HG02884 (cell line): ENCODE data around the gene CAPN7.
"Not testable (repeated sequence)": the region's sequence is repeated elsewhere in the genome, so short reads cannot be mapped to it uniquely, and the experiment has no call there.

Source experiments
- ATAC-seq: cut with Tn5 transposase; IDR thresholded peaks from one replicate; pipeline ENCODE4 v1.9.1; 2021; ENCODE audit warnings: mild to moderate bottlenecking, moderate library complexity; ENCODE audit not compliant: unreplicated experiment

CAPN7 gene

GRCh38 chr3:15205934-15206661 lies at the start of gene CAPN7:
Gene CAPN7 (plus strand): TSS chr3:15206246. CDS start chr3:15206496, 250 bp downstream.
- ATAC-seq: peak; percentile 78

- ATAC-seq: no peak
Measured at GRCh38 chr3:15157441-15157840, 48.6 kb upstream of the CAPN7 start.

- no peak for ATAC-seq
Measured at GRCh38 chr3:15159501-15160136, 46.4 kb upstream of the CAPN7 start.

- ATAC-seq: no peak
Measured at GRCh38 chr3:15160662-15161061, 45.4 kb upstream of the CAPN7 start.

GRCh38 chr3:15161133-15161532 lies 44.9 kb upstream of the CAPN7 start:
- ATAC-seq: no peak

DNA sequence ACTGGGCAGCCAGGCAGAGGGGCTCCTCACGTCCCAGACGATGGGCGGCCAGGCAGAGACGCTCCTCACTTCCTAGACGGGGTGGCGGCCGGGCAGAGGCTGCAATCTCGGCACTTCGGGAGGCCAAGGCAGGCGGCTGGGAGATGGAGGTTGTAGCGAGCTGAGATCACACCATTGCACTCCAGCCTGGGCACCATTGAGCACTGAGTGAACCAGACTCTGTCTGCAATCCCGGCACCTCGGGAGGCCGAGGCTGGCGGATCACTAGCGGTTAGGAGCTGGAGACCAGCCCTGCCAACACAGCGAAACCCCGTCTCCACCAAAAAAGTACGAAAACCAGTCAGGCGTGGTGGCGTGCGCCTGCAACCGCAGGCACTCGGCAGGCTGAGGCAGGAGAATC lies 42.4 kb upstream of the CAPN7 start:
- not testable (repeated sequence) for ATAC-seq

GRCh38 chr3:15164340-15164739 lies 41.7 kb upstream of the CAPN7 start:
- no peak for ATAC-seq

- no peak for ATAC-seq
Measured at GRCh38 chr3:15165061-15165460, 41.0 kb upstream of the CAPN7 start.

DNA sequence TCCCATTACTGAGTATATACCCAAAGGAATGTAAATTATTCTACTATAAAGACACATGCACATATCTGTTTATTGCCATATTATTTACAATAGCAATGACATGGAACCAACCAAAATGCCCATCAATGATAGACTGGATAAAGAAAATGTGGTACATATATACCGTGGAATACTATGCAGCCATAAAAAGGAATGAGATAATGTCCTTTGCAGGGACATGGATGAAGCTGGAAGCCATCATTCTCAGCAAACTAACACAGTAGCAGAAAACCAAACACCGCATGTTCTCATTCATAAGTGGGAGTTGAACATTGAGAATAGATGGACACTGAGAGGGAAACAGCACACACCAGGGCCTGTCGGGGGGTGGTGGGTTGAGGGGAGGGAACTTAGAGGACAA lies 39.7 kb upstream of the CAPN7 start:
- ATAC-seq: not testable (repeated sequence)

GRCh38 chr3:15171096-15171495 lies 35.0 kb upstream of the CAPN7 start:
- ATAC-seq: peak; percentile 65

DNA sequence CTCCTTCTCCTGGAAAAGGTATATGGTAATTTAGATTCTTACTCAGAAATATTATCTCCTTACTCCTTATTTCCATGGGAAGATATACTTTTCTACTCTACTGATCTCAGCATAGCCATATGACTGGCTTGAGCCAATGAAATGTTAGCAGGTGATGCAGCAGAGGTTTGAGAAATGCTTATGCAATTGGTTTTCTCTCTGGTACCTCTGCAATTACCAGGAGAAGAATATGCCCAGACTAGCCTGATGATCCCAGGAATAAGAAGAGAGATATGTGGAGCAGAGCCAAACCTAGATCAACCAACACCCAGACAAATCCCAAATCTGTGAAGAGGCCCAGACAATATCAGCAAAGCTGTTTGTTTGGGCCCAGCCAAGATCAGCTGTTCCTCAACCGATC lies 33.2 kb upstream of the CAPN7 start:
- ATAC-seq: no peak

DNA sequence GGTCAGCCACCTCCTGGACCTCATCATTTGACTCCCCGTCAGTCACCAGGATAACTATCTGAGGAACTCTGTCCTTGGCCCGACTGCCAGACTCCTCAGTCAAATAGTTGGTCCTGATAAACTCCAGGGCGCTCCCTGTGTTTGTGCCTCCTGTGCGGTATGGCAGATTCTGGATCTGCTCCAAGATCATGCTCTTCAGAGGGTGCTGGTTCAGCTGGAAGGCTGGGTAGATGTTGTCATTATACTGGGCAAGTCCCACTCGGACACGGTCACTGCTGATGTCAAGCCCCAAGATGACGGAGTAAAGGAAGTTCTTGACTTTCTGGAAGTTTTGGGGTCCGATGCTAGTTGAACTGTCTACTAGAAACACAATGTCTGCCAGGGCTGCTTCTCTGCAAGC lies 31.1 kb upstream of the CAPN7 start:
- ATAC-seq: no peak

GRCh38 chr3:15175605-15176004 lies 30.4 kb upstream of the CAPN7 start:
- no peak for ATAC-seq

GRCh38 chr3:15180042-15180611 lies 25.9 kb upstream of the CAPN7 start:
- ATAC-seq: peak; percentile 62

- ATAC-seq: no peak
Measured at GRCh38 chr3:15181511-15181910, 24.5 kb upstream of the CAPN7 start.

GRCh38 chr3:15181963-15182362 lies 24.1 kb upstream of the CAPN7 start:
- no peak for ATAC-seq

DNA sequence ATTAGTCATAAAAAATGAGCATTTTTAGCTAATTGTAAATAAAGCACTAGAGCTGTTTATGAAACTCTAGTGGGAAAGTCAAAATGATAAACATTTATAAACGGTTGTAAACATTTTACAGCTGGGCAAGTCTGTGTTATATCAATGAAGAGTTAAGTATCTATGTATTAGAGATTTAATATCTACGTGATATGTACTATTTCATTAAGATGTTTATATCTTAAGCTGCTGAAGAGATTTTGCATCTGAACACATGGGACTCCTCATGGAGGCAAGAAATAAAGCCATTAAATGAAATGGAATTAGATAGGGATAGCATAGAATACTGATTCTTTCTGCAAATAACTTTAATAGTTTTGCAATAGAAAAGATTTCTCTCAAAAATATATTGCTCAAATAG lies 23.0 kb upstream of the CAPN7 start:
- ATAC-seq: no peak

DNA sequence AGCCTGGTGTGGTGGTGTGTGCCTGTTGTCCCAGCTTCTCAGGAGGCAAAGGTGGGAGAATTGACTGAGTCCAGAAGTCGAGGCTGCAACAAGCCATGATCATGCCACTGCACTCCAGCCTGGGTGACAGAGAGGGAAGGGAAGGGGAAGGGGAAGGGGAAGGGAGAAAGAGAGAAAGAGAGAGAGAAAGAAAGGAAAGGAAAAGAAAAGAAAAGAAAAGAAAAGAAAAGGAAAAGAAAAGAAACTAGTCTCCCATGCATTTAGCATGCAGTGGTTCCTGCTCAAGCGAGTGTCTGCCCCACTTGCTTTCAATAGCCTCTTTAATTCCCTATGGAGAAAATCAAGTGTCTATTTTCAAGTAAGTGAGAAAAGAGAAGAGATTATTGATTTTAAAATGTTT lies 20.6 kb upstream of the CAPN7 start:
- ATAC-seq: no peak

DNA sequence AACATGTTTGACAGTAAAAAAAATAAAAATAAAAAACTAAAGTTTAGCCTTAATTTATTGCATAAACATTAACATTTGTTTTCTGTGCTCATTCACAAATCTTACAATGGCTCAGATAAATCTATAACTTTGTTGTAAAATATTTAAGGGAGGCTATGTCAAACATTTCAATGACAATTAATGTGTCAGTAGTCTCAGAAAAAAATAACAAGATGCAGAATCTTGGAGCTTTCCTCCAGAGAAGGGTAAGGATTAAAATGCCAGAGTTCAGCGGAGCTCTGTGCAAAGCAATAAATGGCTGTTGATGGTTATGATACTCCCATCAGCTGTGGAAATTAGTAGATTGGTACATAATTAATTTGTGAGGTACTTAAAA lies 20.0 kb upstream of the CAPN7 start:
- no peak for ATAC-seq

DNA sequence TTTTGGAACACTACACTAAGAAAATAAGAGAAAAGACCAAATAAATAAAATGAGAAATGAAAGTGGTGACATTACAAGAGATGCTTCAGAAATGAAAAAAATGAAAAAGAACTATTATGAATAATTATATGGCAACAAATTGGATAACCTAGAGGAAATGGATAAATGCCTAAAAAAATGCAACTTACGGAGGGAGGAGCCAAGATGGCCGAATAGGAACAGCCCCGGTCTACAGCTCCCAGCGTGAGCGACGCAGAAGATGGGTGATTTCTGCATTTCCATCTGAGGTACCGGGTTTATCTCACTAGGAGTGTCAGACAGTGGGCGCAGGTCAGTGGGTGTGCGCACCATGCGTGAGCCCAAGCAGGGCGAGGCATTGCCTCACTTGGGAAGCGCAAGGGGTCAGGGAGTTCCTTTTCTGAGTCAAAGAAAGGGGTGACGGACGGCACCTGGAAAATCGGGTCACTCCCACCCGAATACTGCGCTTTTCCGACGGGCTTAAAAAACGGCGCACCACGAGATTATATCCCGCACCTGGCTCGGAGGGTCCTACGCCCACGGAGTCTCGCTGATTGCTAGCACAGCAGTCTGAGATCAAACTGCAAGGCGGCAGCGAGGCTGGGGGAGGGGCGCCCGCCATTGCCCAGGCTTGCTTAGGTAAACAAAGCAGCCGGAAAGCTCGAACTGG lies 19.4 kb upstream of the CAPN7 start:
- ATAC-seq: not testable (repeated sequence)

DNA sequence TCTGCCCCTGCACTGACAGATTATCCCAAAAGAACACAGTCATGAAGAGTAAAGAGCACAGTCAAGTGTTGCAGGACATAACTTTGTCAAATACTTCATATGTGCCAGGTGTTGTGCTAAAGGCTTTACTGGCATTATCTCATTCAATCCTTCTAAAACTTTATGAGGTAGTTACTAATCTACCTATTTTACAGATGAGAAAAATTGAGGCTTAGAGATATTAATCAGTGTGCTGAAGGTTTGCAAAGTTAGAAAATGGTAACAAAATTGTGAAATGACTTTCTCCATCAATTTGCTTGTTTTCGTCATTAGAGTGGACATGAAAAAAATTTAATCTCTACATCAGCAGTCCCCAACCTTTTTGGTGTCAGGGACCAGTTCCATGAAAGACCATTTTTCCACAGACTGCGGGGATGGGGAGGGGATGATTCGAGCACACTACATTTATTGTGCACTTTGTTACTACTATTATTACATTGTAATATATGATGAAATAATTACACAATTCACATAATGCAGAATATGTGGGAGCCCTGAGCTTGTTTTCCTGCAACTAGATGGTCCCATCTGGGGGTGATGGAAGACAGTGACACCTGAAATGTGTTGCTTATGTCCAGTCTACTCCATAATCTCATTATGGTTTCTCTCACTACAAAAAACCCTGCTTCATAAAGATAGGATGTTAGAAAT lies 8.6 kb upstream of the CAPN7 start:
- ATAC-seq: no peak
